ENCODE results near the gene CFLAR.
"Not testable (repeated sequence)": the region's sequence is repeated elsewhere in the genome, so short reads cannot be mapped to it uniquely, and the experiment has no call there.

The CFLAR gene

GRCh38 chr2:201118961-201119854 lies 3.2 kb downstream of the CFLAR start:
- DNase-seq = no peak

GRCh38 chr2:201122276-201122675 lies 6.3 kb downstream of the CFLAR start:
- DNase-seq = no peak

- no peak for DNase-seq
These were observed 10.6 kb downstream of the CFLAR start for GRCh38 chr2:201126308-201127151.

- DNase-seq = no peak
These were observed 11.2 kb downstream of the CFLAR start for GRCh38 chr2:201127152-201127511.

GRCh38 chr2:201127570-201127969 lies 11.6 kb downstream of the CFLAR start:
- peak; percentile 33 to 34 for DNase-seq

GRCh38 chr2:201128033-201128432 lies 12.1 kb downstream of the CFLAR start:
- DNase-seq = no peak

GRCh38 chr2:201128933-201129505 lies 13.1 kb downstream of the CFLAR start:
- DNase-seq = peak; percentile 45 to 46

- DNase-seq = no peak
These were observed 14.7 kb downstream of the CFLAR start for GRCh38 chr2:201130524-201131186.

- no peak for DNase-seq
These were observed 16.6 kb downstream of the CFLAR start for GRCh38 chr2:201132518-201132917.

GRCh38 chr2:201135386-201135785 lies 19.4 kb downstream of the CFLAR start:
- DNase-seq = no peak

GRCh38 chr2:201136889-201137321 lies 20.9 kb downstream of the CFLAR start:
- DNase-seq = no peak

GRCh38 chr2:201137505-201138400 lies 21.8 kb downstream of the CFLAR start:
- DNase-seq = no peak

- no peak for DNase-seq
These were observed 22.5 kb downstream of the CFLAR start for GRCh38 chr2:201138401-201138970.

- not testable (repeated sequence) for DNase-seq
These were observed 23.2 kb downstream of the CFLAR start for GRCh38 chr2:201138986-201139781.

- no peak for DNase-seq
These were observed 24.1 kb downstream of the CFLAR start for GRCh38 chr2:201139836-201140604.

GRCh38 chr2:201144101-201145051 lies 28.4 kb downstream of the CFLAR start:
- DNase-seq = no peak

GRCh38 chr2:201148434-201148990 lies 32.5 kb downstream of the CFLAR start:
- DNase-seq = no peak
